ENCODE measurements around the gene ASCL1. TPM values are rescaled to one million over a fixed set of nuclear protein-coding genes. Genes with fewer than 3 reads are reported as not detected.

Gene ASCL1
- total and polyA plus RNA-seq, 11 donors: not detected

DNA sequence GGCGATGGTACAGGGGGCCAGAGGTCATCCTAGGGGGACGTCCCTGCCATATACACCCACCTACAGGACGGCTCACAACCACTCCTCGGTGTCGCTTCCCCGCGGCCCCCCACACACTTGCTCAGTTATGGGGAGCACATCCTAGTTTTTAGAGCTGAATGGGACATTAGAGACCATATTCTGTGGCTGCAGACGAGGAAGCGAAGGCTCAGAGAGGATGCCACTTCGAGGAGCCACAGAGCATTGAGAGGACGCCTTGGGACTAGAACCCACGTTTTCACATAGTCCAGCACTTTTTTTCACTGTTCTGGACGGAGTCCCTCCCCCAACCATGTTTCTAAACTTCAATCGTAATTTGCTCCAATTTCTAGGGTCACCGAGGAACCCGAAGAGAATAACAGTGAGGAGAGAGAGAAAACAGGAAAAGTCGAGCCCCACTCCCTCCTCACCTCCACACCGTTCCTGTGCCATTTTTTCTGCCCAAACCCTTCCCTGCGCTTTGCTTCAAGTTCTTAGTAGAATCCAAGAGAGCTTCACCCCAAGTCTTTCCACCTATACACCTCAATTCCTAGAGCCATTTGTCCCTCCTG lies 641 bp upstream of the ASCL1 start:
- no peak for TF ChIP-seq POLR2A (IDR thresholded peaks at IDR 0.05)
- TF ChIP-seq, protein P1, sequence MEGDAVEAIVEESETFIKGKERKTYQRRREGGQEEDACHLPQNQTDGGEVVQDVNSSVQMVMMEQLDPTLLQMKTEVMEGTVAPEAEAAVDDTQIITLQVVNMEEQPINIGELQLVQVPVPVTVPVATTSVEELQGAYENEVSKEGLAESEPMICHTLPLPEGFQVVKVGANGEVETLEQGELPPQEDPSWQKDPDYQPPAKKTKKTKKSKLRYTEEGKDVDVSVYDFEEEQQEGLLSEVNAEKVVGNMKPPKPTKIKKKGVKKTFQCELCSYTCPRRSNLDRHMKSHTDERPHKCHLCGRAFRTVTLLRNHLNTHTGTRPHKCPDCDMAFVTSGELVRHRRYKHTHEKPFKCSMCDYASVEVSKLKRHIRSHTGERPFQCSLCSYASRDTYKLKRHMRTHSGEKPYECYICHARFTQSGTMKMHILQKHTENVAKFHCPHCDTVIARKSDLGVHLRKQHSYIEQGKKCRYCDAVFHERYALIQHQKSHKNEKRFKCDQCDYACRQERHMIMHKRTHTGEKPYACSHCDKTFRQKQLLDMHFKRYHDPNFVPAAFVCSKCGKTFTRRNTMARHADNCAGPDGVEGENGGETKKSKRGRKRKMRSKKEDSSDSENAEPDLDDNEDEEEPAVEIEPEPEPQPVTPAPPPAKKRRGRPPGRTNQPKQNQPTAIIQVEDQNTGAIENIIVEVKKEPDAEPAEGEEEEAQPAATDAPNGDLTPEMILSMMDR (IDR thresholded peaks at IDR 0.05): no peak
- Histone ChIP-seq H3K36me3 (no peaks in the 10 kb centered on the region), H3K27ac (no peak overlapping the region), H3K4me3 (no peak overlapping the region), H3K4me1 (peaks cover 0 to 33% (median 7%) of the 10 kb centered on the region in 12 donors), H3K9me3 (no peaks in the 10 kb centered on the region), H3K27me3 (peaks cover 37 to 96% (median 83%) of the 10 kb centered on the region in 9 donors)
- intact Hi-C loops (cut with DNase I): no loop called here
- 1 to 4% (median 3%) methylated on average over 19 of the region's 19 CpGs for WGBS, 4 donors
- no peak for DNase-seq
- ATAC-seq: no peak

DNA sequence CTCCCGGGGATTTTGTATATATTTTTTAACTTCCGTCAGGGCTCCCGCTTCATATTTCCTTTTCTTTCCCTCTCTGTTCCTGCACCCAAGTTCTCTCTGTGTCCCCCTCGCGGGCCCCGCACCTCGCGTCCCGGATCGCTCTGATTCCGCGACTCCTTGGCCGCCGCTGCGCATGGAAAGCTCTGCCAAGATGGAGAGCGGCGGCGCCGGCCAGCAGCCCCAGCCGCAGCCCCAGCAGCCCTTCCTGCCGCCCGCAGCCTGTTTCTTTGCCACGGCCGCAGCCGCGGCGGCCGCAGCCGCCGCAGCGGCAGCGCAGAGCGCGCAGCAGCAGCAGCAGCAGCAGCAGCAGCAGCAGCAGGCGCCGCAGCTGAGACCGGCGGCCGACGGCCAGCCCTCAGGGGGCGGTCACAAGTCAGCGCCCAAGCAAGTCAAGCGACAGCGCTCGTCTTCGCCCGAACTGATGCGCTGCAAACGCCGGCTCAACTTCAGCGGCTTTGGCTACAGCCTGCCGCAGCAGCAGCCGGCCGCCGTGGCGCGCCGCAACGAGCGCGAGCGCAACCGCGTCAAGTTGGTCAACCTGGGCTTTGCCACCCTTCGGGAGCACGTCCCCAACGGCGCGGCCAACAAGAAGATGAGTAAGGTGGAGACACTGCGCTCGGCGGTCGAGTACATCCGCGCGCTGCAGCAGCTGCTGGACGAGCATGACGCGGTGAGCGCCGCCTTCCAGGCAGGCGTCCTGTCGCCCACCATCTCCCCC lies 777 bp downstream of the ASCL1 start:
- 1 to 3% (median 1%) methylated on average over 33 to 83 of the region's 83 CpGs for WGBS, 4 donors
- peak overlapping the region; percentile 5 to 58 (median 33) for H3K4me3 ChIP-seq
- H3K9me3 ChIP-seq: peaks cover 0 to 2% (median 0%) of the 10 kb centered on the region in 12 donors
- ATAC-seq (no peak), DNase-seq (no peak)
- no peak overlapping the region for H3K27ac ChIP-seq
- peaks cover 44 to 97% (median 83%) of the 10 kb centered on the region in 9 donors for H3K27me3 ChIP-seq
- intact Hi-C loops (cut with DNase I): no loop called here
- H3K36me3 ChIP-seq: no peaks in the 10 kb centered on the region
- peaks cover 0 to 37% (median 7%) of the 10 kb centered on the region in 12 donors for H3K4me1 ChIP-seq
- TF ChIP-seq, protein P1 (IDR thresholded peaks at IDR 0.05): no peak
- no peak for TF ChIP-seq POLR2A (IDR thresholded peaks at IDR 0.05)

DNA sequence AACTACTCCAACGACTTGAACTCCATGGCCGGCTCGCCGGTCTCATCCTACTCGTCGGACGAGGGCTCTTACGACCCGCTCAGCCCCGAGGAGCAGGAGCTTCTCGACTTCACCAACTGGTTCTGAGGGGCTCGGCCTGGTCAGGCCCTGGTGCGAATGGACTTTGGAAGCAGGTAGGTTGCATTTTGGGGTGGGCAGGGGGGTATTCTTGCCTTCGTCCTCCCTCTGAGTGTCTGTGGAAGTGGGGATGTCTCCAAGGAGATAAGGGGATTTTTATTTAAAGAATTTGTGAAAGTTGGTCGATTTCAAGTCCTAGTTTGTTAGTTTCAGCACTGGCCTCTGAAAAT lies 1.3 kb downstream of the ASCL1 start:
- Histone ChIP-seq H3K36me3 (no peaks in the 10 kb centered on the region), H3K27me3 (peaks cover 48 to 99% (median 83%) of the 10 kb centered on the region in 9 donors), H3K9me3 (peaks cover 0 to 8% (median 0%) of the 10 kb centered on the region in 12 donors), H3K4me3 (peak overlapping the region; percentile 5 to 58 (median 33)), H3K4me1 (peaks cover 0 to 37% (median 7%) of the 10 kb centered on the region in 12 donors), H3K27ac (no peak overlapping the region)
- TF ChIP-seq POLR2A (IDR thresholded peaks at IDR 0.05): no peak
- TF ChIP-seq, protein P1 (IDR thresholded peaks at IDR 0.05): no peak
- ATAC-seq (no peak), DNase-seq (no peak)
- WGBS, 4 donors: 2 to 4% (median 3%) methylated on average over 15 of the region's 15 CpGs
- intact Hi-C loops (cut with DNase I): no loop called here

DNA sequence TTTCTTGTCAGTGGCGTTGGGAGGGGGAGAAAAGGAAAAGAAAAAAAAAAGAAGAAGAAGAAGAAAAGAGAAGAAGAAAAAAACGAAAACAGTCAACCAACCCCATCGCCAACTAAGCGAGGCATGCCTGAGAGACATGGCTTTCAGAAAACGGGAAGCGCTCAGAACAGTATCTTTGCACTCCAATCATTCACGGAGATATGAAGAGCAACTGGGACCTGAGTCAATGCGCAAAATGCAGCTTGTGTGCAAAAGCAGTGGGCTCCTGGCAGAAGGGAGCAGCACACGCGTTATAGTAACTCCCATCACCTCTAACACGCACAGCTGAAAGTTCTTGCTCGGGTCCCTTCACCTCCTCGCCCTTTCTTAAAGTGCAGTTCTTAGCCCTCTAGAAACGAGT lies 1.9 kb downstream of the ASCL1 start:
- DNase-seq (no peak), ATAC-seq (no peak)
- intact Hi-C loops (cut with DNase I): no loop called here
- peaks cover 0 to 10% (median 0%) of the 10 kb centered on the region in 12 donors for H3K9me3 ChIP-seq
- TF ChIP-seq, protein P1 (IDR thresholded peaks at IDR 0.05): no peak
- TF ChIP-seq POLR2A (IDR thresholded peaks at IDR 0.05): no peak
- H3K27me3 ChIP-seq: peaks cover 54 to 99% (median 84%) of the 10 kb centered on the region in 9 donors
- 7 to 9% (median 7%) methylated on average over 14 of the region's 14 CpGs for whole genome bisulfite sequencing, 4 donors
- peaks cover 0 to 37% (median 7%) of the 10 kb centered on the region in 12 donors for H3K4me1 ChIP-seq
- H3K4me3 ChIP-seq: no peak overlapping the region
- H3K27ac ChIP-seq: no peak overlapping the region
- H3K36me3 ChIP-seq: no peaks in the 10 kb centered on the region

All from heart left ventricle (tissue), 16 donors.